GM12892 (cell line): ENCODE measurements around the gene APOL1.
"Not testable (repeated sequence)": the region's sequence is repeated elsewhere in the genome, so short reads cannot be mapped to it uniquely, and the experiment has no call there.

Source experiments
- POLR2AphosphoS5 ChIP-seq: IDR thresholded peaks from 2 replicates; pipeline ENCODE4 v1.6.1; 2011; ENCODE audit warnings: low read depth, low read length, control low read depth
- TAF1 ChIP-seq: IDR thresholded peaks from 2 replicates; pipeline ENCODE4 v1.6.1; 2011; ENCODE audit warnings: low read depth, mild to moderate bottlenecking, control low read depth, low read length, borderline replicate concordance

DNA sequence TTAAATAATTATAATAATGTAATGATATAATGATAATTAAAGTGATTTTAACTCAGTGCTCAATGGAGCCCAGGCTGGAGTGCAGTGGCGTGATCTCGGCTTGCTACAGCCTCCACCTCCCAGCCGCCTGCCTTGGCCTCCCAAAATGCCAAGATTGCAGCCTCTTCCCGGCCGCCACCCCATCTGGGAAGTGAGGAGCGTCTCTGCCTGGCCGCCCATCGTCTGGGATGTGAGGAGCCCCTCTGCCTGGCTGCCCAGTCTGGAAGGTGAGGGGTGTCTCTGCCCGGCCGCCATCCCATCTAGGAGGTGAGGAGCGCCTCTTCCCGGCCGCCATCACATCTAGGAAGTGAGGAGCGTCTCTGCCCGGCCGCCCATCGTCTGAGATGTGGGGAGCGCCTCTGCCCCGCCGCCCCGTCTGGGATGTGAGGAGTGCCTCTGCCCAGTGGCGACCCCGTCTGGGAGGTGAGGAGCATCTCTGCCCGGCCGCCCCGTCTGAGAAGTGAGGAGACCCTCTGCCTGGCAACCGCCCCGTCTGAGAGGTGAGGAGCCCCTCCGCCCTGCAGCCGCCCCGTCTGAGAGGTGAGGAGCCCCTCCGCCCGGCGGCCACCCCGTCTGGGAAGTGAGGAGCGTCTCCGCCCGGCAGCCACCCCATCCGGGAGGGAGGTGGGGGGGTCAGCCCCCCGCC, 37.6 kb downstream of the APOL1 start:
- not testable (repeated sequence) for TF ChIP-seq POLR2AphosphoS5, TAF1
